IPS-NIHi7 (cell line): ENCODE measurements around the gene ALOX12B.
A peak's percentile ranks its signal among the peaks of the same experiment; 100 is the strongest.
"Not testable (repeated sequence)": the region's sequence is repeated elsewhere in the genome, so short reads cannot be mapped to it uniquely, and the experiment has no call there.

Source experiments
- DNase-seq: peaks from one replicate; pipeline ENCODE4 v3.0.0; 2012; ENCODE audit warnings: mixed read lengths; ENCODE audit errors: extremely low spot score

Gene ALOX12B

DNA sequence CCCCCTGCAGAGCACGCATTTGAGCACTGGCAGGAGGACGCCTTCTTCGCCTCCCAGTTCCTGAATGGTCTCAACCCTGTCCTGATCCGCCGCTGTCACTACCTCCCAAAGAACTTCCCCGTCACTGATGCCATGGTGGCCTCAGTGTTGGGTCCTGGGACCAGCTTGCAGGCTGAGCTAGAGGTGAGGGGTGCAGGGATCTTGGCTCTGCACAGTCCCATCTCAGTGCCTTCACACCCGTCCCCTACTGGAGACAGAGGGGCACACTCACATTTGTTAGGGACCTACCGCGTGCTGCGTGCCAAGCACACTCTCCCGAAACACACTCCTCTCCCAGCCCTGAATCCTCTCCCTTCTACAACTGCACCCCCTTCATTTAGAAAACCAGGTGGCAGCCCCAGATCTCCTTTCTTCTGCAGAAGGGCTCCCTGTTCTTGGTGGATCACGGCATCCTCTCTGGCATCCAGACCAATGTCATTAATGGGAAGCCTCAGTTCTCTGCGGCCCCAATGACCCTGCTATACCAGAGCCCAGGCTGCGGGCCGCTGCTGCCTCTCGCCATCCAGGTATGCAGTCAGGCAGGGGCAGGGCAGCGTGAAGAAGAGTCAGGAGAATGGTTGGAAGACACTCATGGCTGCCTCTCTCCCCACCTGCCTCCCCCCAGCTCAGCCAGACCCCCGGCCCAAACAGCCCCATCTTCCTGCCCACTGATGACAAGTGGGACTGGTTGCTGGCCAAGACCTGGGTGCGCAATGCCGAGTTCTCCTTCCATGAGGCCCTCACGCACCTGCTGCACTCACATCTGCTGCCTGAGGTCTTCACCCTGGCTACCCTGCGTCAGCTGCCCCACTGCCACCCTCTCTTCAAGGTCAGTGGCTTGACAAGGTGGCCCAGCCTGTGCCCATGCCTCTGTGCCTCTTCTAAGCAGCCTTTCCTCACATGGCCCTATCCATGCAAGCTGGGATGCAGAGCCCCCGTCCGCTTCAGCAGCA lies 42.4 kb downstream of the ALOX12B start:
- DNase-seq, result no peak

DNA sequence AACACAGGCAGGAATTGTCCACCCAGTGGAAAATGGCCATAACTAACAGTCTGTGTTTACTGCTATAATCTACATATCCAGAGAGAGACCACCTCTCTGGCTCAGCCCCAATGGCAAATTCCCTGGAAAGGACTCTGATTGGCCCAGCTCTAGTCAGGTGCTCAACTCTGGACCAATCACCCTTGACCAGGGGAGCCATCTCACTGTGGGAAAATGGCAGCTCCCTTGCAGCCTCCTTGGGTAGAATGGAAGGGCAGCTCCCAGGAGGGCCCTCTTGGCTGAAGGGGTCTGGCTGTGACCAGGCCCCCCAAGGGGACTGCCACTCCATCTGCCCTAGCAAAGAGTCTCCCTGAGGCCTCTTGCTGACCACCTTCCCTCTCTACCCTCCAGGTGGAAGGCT lies 45.5 kb downstream of the ALOX12B start:
- no peak for DNase-seq

DNA sequence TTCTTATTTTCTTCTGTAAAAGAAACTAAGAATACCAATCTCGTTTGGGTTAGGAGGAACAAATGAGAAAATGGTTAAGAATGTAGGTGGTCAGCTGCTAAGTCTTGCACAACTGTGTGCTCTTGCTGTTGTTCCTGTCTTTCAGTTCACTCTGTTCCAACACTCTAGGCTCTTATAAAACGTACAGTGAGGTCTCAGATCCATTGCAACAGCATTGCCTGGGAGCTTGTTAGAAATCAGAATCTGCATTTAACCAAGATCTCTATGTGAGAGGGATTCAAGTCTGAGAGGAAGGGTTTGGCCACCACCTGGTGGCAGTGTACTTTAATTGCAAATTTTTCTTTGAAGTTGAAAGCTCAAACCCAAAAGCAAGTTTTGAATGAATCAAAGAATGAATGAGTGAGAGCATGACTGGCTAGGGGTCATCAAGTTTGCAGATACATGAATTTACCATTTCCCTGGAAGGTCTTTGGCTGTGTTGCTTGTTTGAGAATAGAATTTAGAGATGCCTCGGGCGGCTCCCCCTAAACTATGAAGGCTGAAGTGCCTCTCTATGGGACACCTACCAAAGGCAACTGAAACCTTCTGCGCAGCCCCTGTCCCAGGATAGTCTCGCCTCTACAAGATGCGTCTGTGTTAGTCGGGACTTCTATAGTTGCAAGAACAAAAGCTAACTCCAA lies 46.1 kb downstream of the ALOX12B start:
- DNase-seq, result peak; percentile 48

DNA sequence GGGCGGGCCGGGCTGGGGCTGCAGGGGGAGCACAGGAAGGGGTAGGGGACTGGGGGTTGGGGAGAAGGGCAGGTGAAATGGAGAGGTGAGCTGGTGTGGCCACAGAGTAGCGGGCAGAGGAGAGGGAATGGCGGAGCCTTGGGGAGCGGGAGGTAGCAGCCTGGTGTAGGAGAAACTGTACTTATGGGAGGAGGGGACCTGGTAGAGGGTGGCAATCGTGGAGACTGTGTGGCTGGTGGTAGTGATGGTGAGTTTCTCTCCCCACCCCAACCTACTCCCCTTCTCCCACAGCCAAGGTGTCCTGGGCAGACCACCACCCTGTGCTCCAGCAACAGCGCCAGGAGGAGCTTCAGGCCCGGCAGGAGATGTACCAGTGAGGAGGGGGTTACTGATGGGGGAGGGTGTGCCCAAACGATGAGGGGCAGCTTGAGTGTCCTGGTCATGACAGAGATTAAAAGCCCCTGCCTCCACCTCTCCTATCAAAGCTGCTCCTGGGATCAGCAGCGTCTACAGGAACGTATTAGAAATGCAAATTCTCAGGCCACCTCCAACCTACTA lies 47.8 kb downstream of the ALOX12B start:
- no peak for DNase-seq

DNA sequence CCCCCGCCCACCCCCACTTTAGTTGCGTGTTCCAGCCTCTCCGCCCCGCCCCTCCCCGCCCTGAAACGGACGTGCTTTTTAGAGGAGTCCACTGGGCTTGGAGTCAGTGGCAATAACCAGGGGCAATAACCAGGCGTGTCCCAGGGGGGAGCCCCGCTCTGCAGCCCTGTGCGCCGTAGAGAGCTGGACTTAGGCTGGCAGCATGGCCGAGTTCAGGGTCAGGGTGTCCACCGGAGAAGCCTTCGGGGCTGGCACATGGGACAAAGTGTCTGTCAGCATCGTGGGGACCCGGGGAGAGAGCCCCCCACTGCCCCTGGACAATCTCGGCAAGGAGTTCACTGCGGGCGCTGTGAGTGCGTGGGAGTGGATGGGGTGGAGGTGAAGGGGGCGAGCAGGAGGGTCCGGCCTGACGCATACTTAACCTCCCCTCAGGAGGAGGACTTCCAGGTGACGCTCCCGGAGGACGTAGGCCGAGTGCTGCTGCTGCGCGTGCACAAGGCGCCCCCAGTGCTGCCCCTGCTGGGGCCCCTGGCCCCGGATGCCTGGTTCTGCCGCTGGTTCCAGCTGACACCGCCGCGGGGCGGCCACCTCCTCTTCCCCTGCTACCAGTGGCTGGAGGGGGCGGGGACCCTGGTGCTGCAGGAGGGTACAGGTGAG lies 48.4 kb downstream of the ALOX12B start, which contains the start of gene ALOX15B:
Gene ALOX15B, plus strand, starts transcription at position 106 of the 657 bp plus-strand sequence. Its CDS starts 97 bp downstream, at position 203.
- peak; percentile 37 for DNase-seq

DNA sequence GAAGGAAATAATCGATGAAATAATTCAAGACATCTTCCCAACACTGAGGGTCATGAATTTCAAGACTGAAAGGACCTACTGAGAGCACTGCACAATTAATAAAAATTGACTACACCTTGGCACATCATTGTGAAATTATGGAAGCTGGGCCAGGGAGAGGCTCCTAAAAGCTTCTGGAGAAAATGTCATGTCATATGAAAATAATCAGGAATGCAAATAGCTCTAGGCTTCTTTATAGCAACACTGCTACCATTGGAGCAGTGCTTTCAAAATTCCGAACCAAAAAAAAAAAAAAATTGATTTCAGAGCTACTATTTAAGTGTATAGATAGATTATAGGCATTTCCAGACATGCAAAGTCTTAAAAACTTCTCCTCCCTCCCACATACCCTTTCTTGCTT lies 55.1 kb downstream of the ALOX12B start:
- no peak for DNase-seq

DNA sequence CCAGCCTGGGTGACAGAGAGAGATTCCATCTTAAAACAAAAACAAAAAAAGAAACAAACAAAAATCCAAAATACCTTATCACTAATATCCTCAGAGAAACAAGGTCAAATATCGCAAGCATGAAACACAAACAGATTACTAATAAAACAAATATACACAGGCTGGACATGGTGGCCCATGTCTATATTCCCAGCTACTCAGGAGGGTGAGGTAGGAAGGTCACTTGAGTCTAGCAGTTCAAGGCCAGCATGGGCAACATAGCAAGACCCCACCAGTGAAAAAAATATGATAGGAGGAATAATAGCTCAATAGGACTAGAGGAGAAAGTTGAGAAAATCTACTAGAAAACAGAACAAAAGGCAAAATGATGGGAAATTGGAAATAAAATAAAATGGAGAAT lies 55.6 kb downstream of the ALOX12B start:
- no peak for DNase-seq

DNA sequence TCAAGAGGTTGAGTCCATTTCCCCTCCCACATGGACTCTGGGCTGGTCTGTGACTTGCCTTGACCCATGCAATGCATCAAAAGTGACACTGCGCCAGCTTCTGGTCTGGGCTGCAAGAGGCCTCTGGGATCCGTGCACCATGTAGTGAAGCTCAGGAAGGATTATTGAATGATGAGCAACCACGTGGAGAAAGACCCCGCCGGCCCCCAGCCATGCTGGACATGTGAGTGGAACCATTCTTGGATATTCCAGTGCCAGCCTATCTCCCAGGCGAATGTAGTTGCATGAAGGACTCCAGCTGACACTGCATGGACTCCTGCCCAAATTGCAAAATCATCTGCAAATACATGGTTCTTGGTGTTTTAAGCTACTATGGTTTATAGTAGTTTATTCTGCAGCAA lies 56.3 kb downstream of the ALOX12B start:
- DNase-seq, result no peak

DNA sequence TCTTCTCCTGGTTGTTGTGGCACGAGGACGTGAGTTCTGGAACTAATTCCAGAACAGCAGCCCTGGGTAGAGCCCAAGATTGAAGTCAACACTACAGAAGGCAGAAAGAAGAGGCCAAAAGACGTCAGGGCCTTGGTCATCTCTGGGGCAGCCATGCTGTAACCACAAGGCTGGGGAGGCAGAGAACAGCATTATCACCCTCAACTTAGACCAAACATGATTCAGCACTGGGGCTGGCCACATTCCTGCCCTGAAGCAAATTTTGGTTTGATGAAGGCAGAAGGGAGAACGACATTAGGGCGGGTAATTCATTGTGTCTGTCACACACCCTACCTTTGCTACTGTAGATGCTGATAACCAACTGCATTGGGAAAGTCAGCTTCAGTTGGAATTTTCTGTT lies 58.4 kb downstream of the ALOX12B start:
- no peak for DNase-seq

DNA sequence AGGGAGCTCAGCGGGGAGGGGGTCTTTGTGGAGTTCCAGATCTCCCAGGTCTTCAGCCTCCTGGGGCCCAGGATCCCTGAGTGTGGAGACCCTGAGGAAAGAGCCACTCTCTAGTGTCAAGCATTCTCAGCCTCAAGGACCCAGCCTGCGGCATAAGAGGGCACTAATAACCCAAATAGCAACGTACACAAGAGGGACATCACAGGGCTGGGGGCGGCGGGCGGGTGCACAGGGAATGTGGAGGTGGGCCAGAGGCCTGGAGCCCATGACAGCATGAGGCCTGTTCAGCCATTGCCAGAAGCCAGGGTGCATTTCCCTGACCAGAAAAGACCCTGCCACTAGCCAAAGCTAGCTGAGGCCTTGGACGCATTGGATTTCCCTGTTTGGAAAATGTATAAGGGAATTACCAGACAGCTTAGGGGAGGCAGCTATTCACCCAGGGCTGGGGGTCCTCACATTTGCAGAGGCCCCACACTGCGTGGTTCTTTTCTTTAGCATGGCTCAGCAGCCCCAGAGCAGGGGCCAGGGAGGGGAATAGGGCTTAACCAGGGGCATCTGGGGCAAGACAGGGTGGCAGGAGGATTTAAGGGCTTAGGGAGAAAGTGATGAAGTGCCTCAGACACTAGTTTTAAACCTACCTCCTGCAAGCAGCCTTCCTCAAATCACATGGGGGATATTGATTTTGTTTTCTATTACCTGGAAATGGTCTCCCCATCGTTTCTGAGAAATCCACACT lies 62.2 kb downstream of the ALOX12B start:
- no peak for DNase-seq

DNA sequence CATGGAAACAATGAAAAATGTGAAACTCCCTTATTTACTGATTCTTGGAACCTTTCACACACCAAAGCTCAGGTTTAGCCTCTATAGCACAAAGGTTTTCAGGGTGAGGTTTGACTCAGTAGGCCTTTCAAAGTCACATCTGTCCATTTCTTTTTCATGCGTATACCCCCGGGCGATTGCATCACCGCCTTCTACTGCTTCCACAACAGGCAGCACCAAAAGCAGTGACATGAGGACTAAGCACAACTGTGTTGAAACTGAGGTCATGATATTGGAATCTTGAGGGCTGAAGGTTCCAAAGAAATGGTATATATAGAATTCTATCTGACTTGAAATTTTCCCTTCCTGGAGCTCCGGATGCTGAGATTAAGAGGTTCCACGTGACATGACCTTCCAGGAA lies 63.4 kb downstream of the ALOX12B start:
- not testable (repeated sequence) for DNase-seq
